OCI-LY3 (cell line): Measurements from ENCODE around the gene ANKRD49.

Source experiments
- CTCF ChIP-seq: fragments of 200-600, 300-600 bp; sonication (generic); IDR thresholded peaks from 2 replicates; pipeline ENCODE4 v1.5.1; 2014; ENCODE audit warnings: antibody characterized with exemption, low read length, low read depth
- EZH2phosphoT487 ChIP-seq: fragments of 200-600 bp; shearing (Covaris generic); IDR thresholded peaks from 2 replicates; pipeline ENCODE4 v1.6.1; 2018; ENCODE audit warnings: antibody characterized with exemption, mixed run types, low read depth

- TF ChIP-seq CTCF (no peak), EZH2phosphoT487 (no peak)
Measured at GRCh38 chr11:94546162-94546470, 52.3 kb downstream of the ANKRD49 start.
